SK-N-SH (cell line): ENCODE data around the gene GPR173. TPM values are rescaled to one million over a fixed set of nuclear protein-coding genes. Genes with fewer than 3 reads are reported as not detected.

Source experiments
- CTCF ChIA-PET: fragments of 300-600, 350-600 bp; formaldehyde crosslinking; extraction: SDS; loops from one replicate; lab custom pipeline; 2021; lab: Yijun Ruan, JAX
- POLR2A ChIA-PET: fragments of 350-600 bp; sonication (Branson Sonifier 250); formaldehyde crosslinking; extraction: SDS; loops from one replicate; lab custom pipeline; 2020; ENCODE audit warnings: antibody characterized with exemption, inconsistent platforms; lab: Yijun Ruan, JAX
- DNase-seq: peaks from one replicate; pipeline ENCODE4 v3.0.0; 2012
- H2AFZ ChIP-seq: fragments of 200-600 bp; sonication (generic); 2 replicates; pipeline ENCODE4 v1.8.1; 2016; ENCODE audit warnings: antibody characterized with exemption, mild to moderate bottlenecking, low read depth
- H3F3A ChIP-seq: fragments of 200-600 bp; sonication (generic); replicated peaks from 2 replicates; pipeline ENCODE3; 2016; ENCODE audit warnings: antibody characterized with exemption, mild to moderate bottlenecking; ENCODE audit not compliant: insufficient read depth
- H3K27ac ChIP-seq, 2 experiments: fragments of 200-500 bp in 1 of 2; fragments of 200-600 bp in 1 of 2; sonication (Bioruptor generic) in 1 of 2; sonication (generic), shearing (Covaris generic) in 1 of 2; 2 replicates each; pipeline versions ENCODE4 v1.5.1 to v1.6.1; 2014 to 2016; ENCODE audit warnings: low read depth in 2 of 2, inconsistent platforms in 1 of 2, low read length in 1 of 2, mild to moderate bottlenecking in 1 of 2, mixed read lengths in 1 of 2
- H3K27me3 ChIP-seq: fragments of 200-600 bp; sonication (generic), shearing (Covaris generic); 2 replicates; pipeline ENCODE4 v1.6.1; 2016; ENCODE audit warnings: mixed run types; ENCODE audit not compliant: insufficient read depth
- H3K36me3 ChIP-seq, 2 experiments: fragments of 200-500 bp in 1 of 2; fragments of 200-600 bp in 1 of 2; sonication (Bioruptor generic) in 1 of 2; sonication (generic) in 1 of 2; replicated peaks in 1 of 2; 2 replicates each; pipeline versions ENCODE3 to v1.5.1; 2014 to 2016; ENCODE audit warnings: low read length in 1 of 2, mild to moderate bottlenecking in 1 of 2; ENCODE audit not compliant: insufficient read depth in 2 of 2, control insufficient read depth in 1 of 2
- H3K4me1 ChIP-seq, 2 experiments: fragments of 200-500 bp in 1 of 2; fragments of 200-600 bp in 1 of 2; sonication (Bioruptor generic) in 1 of 2; sonication (generic), shearing (Covaris generic) in 1 of 2; 2 replicates each; pipeline versions ENCODE4 v1.5.1 to v1.6.1; 2014 to 2016; ENCODE audit warnings: low read depth in 1 of 2, low read length in 1 of 2, mixed run types in 1 of 2; ENCODE audit not compliant: insufficient read depth in 2 of 2, control insufficient read depth in 1 of 2
- H3K4me2 ChIP-seq: fragments of 200-600 bp; sonication (generic), shearing (Covaris generic); 2 replicates; pipeline ENCODE4 v1.6.1; 2017; ENCODE audit warnings: mixed run types
- H3K4me3 ChIP-seq, 2 experiments: fragments of 200-500 bp in 1 of 2; fragments of 200-600 bp in 1 of 2; sonication (Bioruptor generic) in 1 of 2; sonication (generic), shearing (Covaris generic) in 1 of 2; 2 replicates each; pipeline versions ENCODE4 v1.5.1 to v1.8.1; 2014 to 2016; ENCODE audit warnings: low read depth in 2 of 2, inconsistent platforms in 1 of 2, low read length in 1 of 2, mild to moderate bottlenecking in 1 of 2, mixed read lengths in 1 of 2, moderate library complexity in 1 of 2
- H3K79me2 ChIP-seq: fragments of 200-600 bp; sonication (generic); 2 replicates; pipeline ENCODE4 v1.8.1; 2017; ENCODE audit warnings: mild to moderate bottlenecking; ENCODE audit not compliant: insufficient read depth
- H3K9ac ChIP-seq: fragments of 200-600 bp; sonication (generic); 2 replicates; pipeline ENCODE4 v1.6.1; 2017; ENCODE audit warnings: mixed run types
- H3K9me2 ChIP-seq: fragments of 200-600 bp; sonication (generic); 2 replicates; pipeline ENCODE4 v1.6.1; 2017; ENCODE audit warnings: mixed run types
- H3K9me3 ChIP-seq: fragments of 200-600 bp; sonication (generic); 2 replicates; pipeline ENCODE4 v1.6.1; 2017; ENCODE audit warnings: mixed run types, mild to moderate bottlenecking, moderate library complexity
- H4K20me1 ChIP-seq: fragments of 200-600 bp; sonication (generic); 2 replicates; pipeline ENCODE4 v1.6.1; 2017; ENCODE audit warnings: mild to moderate bottlenecking, mixed run types; ENCODE audit not compliant: insufficient read depth
- EP300 ChIP-seq, 2 experiments: IDR thresholded peaks; 2 replicates each; pipeline versions ENCODE4 v1.4.0 to v1.6.1; 2012; ENCODE audit warnings: borderline replicate concordance in 1 of 2, low read depth in 1 of 2, low read length in 1 of 2
- GABPA ChIP-seq: IDR thresholded peaks from 2 replicates; pipeline ENCODE4 v1.4.0; 2012; ENCODE audit warnings: low read depth, mild to moderate bottlenecking
- GATA2 ChIP-seq: sonication (generic); formaldehyde crosslinking; IDR thresholded peaks from 2 replicates; pipeline ENCODE4 v1.5.0; 2020; ENCODE audit warnings: mild to moderate bottlenecking, missing genetic modification reagents
- MXI1 ChIP-seq: IDR thresholded peaks from 2 replicates; pipeline ENCODE4 v1.6.1; 2012; ENCODE audit warnings: mild to moderate bottlenecking, low read depth, low read length, improper control_type of control experiment
- NFIC ChIP-seq: IDR thresholded peaks from 2 replicates; pipeline ENCODE4 v1.4.0; 2012; ENCODE audit warnings: borderline replicate concordance
- NRF1 ChIP-seq: IDR thresholded peaks from 2 replicates; pipeline ENCODE4 v1.6.1; 2012; ENCODE audit warnings: low read depth, mild to moderate bottlenecking, low read length
- POLR2AphosphoS5 ChIP-seq: IDR thresholded peaks from 2 replicates; pipeline ENCODE4 v1.6.1; 2012; ENCODE audit warnings: low read depth, low read length
- RAD21 ChIP-seq: IDR thresholded peaks from 2 replicates; pipeline ENCODE4 v1.6.1; 2012; ENCODE audit warnings: mild to moderate bottlenecking, low read length
- RCOR1 ChIP-seq: fragments of 150-350 bp; IDR thresholded peaks from 2 replicates; pipeline ENCODE4 v1.6.1; 2017; ENCODE audit warnings: antibody characterized with exemption, low read length
- RFX5 ChIP-seq: IDR thresholded peaks from 2 replicates; pipeline ENCODE4 v1.6.1; 2012; ENCODE audit warnings: mild to moderate bottlenecking, improper control_type of control experiment, low read length
- RXRA ChIP-seq: IDR thresholded peaks from 2 replicates; pipeline ENCODE4 v1.4.0; 2012; ENCODE audit warnings: low read depth, mild to moderate bottlenecking, borderline replicate concordance
- TCF12 ChIP-seq: IDR thresholded peaks from 2 replicates; pipeline ENCODE4 v1.4.0; 2012
- WGBS: methylation state at CpG from one replicate; pipeline ENCODE4 v1.1.6; 2017; ENCODE audit warnings: low lambda C conversion rate; 5-methylcytosine and 5-hydroxymethylcytosine counted together
- polyA plus RNA-seq, 3 experiments: library from polyadenylated mRNA; depleted of rRNA; stranded (reverse); fragments of >200 nt; gene quantifications; 2 replicates each; pipeline ENCODE4 v1.2.3, GENCODE V29; 2012
- TF ChIP-seq, protein P1 (sequence below): fragments of 150-350 bp; IDR thresholded peaks from 2 replicates; pipeline ENCODE4 v1.6.1; 2016; ENCODE audit warnings: mild to moderate bottlenecking, low read depth, low read length
- TF ChIP-seq, protein P2 (sequence below): IDR thresholded peaks from 2 replicates; pipeline ENCODE4 v1.4.0; 2012; ENCODE audit warnings: low read depth
- TF ChIP-seq, protein P3 (sequence below): IDR thresholded peaks from 2 replicates; pipeline ENCODE4 v1.6.1; 2012; ENCODE audit warnings: mild to moderate bottlenecking, low read depth, low read length, moderate library complexity
- TF ChIP-seq, protein P4 (sequence below): IDR thresholded peaks from 2 replicates; pipeline ENCODE4; 2012

GPR173 gene
- polyA plus RNA-seq, 1 of the 3 experiments (the other 2 are of a cell fraction) = 5.8 TPM

DNA sequence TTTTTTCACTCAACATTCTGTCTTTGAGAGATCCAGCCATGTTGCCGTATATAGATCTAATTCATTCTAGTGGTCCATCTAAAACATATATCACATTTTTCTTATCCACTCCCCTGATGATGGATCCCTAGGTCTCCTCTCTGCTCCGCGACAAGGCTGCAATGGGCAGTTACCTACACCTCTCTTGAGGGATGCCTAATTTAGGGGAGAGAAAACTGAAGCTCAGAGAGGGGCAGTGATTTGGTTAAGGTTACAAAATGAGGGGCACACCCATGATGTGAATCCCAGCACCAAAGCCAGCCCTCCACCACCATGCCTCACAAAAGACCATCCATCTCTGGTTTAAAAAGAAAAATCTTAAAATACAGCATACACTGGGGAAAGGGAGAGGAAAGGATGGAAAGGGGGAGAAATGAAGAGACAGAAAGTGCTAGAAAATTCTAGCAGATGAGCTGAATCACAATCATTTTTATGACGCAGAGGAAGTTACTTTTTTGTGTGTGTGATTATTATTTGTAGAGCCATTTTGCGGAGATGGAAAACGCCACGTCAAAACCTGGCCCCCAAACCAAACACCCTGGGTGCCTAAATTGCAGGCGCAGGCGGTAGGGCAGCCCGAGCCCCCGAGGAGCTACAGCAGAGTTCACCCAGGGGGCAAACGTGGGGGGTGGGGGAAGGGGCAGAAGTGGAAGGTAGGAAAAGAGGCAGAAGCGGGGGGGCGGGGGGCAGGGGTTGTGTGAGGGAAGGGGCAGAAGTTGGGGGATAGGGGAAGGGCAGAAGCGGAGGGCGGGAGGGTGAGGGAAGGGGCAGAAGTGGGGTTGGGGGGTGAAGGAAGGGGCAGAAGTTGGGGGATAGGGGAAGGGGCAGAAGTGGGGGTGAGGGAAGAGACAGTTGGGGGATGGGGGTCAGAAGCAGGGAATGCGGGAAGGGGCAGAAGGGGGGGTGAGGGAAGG lies 32.3 kb downstream of the GPR173 start:
- POLR2A ChIA-PET = interaction anchor here (1.7 to 2.3 kb wide), 2 partner anchors 8 to 85 kb away, joined by 5 to 14 read pairs; no protein-coding TSS in a partner anchor
- Histone ChIP-seq H3F3A (peaks cover 8% of the 10 kb centered on the region), H2AFZ (peak overlapping the region; percentile 41; the same call in 1 of the 2 replicates), H3K4me1 (peaks cover 4 to 12% of the 10 kb centered on the region in 2 experiments; a peak in 2 of 4 replicates)
- no peak for TF ChIP-seq MXI1
- TF ChIP-seq NFIC = no peak
- no peak for TF ChIP-seq GATA2 (CRISPR knock-in tag)
- TF ChIP-seq RXRA = no peak
- no peak for TF ChIP-seq RAD21
- TF ChIP-seq, protein P1, sequence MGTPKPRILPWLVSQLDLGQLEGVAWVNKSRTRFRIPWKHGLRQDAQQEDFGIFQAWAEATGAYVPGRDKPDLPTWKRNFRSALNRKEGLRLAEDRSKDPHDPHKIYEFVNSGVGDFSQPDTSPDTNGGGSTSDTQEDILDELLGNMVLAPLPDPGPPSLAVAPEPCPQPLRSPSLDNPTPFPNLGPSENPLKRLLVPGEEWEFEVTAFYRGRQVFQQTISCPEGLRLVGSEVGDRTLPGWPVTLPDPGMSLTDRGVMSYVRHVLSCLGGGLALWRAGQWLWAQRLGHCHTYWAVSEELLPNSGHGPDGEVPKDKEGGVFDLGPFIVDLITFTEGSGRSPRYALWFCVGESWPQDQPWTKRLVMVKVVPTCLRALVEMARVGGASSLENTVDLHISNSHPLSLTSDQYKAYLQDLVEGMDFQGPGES = no peak
- TF ChIP-seq, all 33 proteins: peak for 0
- Histone ChIP-seq H3K27ac (peak overlapping the region; percentile 72 to 78), H4K20me1 (peaks cover 9% of the 10 kb centered on the region), H3K9me3 (no peaks in the 10 kb centered on the region), H3K4me2 (peak overlapping the region; percentile 44; the same call in 1 of the 2 replicates), H3K79me2 (peaks cover 8% of the 10 kb centered on the region; the same call in 1 of the 2 replicates), H3K9me2 (no peaks in the 10 kb centered on the region), H3K36me3 (peaks cover 4% of the 10 kb centered on the region in 2 experiments), H3K4me3 (no peak overlapping the region), H3K27me3 (no peaks in the 10 kb centered on the region; the same call in 1 of the 2 replicates), H3K9ac (peak overlapping the region; percentile 39; the same call in 1 of the 2 replicates)
- CTCF ChIA-PET = interaction anchor here (0.8 to 1.4 kb wide), 2 partner anchors 9 to 10 kb away, joined by 3 read pairs; no protein-coding TSS in a partner anchor
- 16% methylated on average over 17 of the region's 17 CpGs for WGBS
- DNase-seq = no peak

DNA sequence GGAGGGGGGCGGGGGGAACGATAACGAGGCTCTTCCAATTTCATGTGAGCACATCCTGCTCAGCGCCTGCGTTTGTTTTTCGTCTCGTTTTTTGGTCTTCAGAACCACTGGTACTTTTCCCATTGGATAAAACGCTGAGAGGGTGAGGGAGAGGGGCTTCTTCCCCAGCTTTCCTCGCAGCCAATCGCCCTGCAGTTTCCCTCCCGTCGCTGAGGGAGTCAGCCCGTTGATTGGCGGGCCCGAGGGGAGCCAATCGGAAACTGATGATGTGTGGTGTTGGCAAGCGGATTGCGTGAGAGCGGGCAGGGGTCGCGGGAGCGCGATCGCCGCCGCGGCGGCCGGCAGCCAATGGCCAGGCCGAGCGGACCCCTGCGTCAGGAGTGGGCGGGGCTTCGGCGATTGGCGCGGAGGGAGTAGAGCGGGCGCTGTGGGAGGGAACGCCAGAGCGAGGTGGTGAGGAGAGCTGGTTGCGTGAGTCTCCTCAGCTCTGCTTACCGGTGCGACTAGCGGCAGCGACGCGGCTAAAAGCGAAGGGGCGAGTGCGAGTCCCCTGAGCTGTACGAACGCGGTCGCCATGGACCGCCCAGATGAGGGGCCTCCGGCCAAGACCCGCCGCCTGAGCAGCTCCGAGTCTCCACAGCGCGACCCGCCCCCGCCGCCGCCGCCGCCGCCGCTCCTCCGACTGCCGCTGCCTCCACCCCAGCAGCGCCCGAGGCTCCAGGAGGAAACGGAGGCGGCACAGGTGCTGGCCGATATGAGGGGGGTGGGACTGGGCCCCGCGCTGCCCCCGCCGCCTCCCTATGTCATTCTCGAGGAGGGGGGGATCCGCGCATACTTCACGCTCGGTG lies 33.6 kb downstream of the GPR173 start, which contains the start of gene TSPYL2:
TSS of gene TSPYL2 (plus strand) at position 443 of the 848 bp plus-strand sequence. CDS start at position 575, 132 bp downstream.
- no peaks in the 10 kb centered on the region; the same call in 1 of the 2 replicates for H3K27me3 ChIP-seq
- DNase-seq = peak; percentile 92
- H3K9me2 ChIP-seq = no peaks in the 10 kb centered on the region
- ChIA-PET POLR2A (interaction anchor here (0.5 to 2.3 kb wide), 7 partner anchors 9 to 143 kb away, joined by 3 to 14 read pairs (median 5); partner anchors contain the start of genes GPR173, KANTR and KDM5C), CTCF (interaction anchor here (0.6 to 1.4 kb wide), 2 partner anchors 10 to 32 kb away, joined by 3 read pairs; no protein-coding TSS in a partner anchor)
- peaks cover 4 to 10% of the 10 kb centered on the region in 2 experiments for H3K36me3 ChIP-seq
- peak within 1 kb of the TSS; percentile 78 for H3K9ac ChIP-seq
- peaks cover 8% of the 10 kb centered on the region; the same call in 1 of the 2 replicates for H3K79me2 ChIP-seq
- H3K4me3 ChIP-seq = peak within 1 kb of the TSS; percentile 60 to 71
- H2AFZ ChIP-seq = no peak within 1 kb of the TSS
- H3K4me1 ChIP-seq = peaks cover 4 to 13% of the 10 kb centered on the region in 2 experiments; a peak in 2 of 4 replicates
- H4K20me1 ChIP-seq = peaks cover 9% of the 10 kb centered on the region
- H3K9me3 ChIP-seq = no peaks in the 10 kb centered on the region
- 31% methylated on average over 56 of the region's 86 CpGs for whole genome bisulfite sequencing
- peak within 1 kb of the TSS; percentile 72 to 78; a peak in 3 of 4 replicates for H3K27ac ChIP-seq
- H3K4me2 ChIP-seq = peak within 1 kb of the TSS; percentile 81
- peaks cover 8% of the 10 kb centered on the region for H3F3A ChIP-seq
- peak; percentile 96 for TF ChIP-seq POLR2AphosphoS5
- no peak for TF ChIP-seq NRF1
- TF ChIP-seq MXI1 = peak; percentile 56; the same call in 1 of the 2 replicates
- TF ChIP-seq RCOR1 = no peak
- no peak for TF ChIP-seq NFIC
- TF ChIP-seq RFX5 = peak; percentile 99
- TF ChIP-seq, protein P2, sequence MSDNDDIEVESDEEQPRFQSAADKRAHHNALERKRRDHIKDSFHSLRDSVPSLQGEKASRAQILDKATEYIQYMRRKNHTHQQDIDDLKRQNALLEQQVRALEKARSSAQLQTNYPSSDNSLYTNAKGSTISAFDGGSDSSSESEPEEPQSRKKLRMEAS = 0 out of 2 replicates have a peak, but pooled peaks have one; percentile 28
- TF ChIP-seq TCF12 = no peak
- TF ChIP-seq GABPA = no peak
- peak in 1 of 2 experiments; percentile 57; a peak in 1 of 4 replicates for TF ChIP-seq EP300 (IDR thresholded peaks at IDR 0.05; ENCODE audit: borderline replicate concordance in 1 of 2, low read depth in 1 of 2, low read length in 1 of 2)
- TF ChIP-seq RAD21 = no peak
- TF ChIP-seq, protein P3, sequence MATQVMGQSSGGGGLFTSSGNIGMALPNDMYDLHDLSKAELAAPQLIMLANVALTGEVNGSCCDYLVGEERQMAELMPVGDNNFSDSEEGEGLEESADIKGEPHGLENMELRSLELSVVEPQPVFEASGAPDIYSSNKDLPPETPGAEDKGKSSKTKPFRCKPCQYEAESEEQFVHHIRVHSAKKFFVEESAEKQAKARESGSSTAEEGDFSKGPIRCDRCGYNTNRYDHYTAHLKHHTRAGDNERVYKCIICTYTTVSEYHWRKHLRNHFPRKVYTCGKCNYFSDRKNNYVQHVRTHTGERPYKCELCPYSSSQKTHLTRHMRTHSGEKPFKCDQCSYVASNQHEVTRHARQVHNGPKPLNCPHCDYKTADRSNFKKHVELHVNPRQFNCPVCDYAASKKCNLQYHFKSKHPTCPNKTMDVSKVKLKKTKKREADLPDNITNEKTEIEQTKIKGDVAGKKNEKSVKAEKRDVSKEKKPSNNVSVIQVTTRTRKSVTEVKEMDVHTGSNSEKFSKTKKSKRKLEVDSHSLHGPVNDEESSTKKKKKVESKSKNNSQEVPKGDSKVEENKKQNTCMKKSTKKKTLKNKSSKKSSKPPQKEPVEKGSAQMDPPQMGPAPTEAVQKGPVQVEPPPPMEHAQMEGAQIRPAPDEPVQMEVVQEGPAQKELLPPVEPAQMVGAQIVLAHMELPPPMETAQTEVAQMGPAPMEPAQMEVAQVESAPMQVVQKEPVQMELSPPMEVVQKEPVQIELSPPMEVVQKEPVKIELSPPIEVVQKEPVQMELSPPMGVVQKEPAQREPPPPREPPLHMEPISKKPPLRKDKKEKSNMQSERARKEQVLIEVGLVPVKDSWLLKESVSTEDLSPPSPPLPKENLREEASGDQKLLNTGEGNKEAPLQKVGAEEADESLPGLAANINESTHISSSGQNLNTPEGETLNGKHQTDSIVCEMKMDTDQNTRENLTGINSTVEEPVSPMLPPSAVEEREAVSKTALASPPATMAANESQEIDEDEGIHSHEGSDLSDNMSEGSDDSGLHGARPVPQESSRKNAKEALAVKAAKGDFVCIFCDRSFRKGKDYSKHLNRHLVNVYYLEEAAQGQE = no peak
- TF ChIP-seq, protein P4, sequence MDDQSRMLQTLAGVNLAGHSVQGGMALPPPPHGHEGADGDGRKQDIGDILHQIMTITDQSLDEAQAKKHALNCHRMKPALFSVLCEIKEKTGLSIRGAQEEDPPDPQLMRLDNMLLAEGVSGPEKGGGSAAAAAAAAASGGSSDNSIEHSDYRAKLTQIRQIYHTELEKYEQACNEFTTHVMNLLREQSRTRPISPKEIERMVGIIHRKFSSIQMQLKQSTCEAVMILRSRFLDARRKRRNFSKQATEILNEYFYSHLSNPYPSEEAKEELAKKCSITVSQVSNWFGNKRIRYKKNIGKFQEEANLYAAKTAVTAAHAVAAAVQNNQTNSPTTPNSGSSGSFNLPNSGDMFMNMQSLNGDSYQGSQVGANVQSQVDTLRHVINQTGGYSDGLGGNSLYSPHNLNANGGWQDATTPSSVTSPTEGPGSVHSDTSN = peak; percentile 71
